GM18508 (cell line): ENCODE data around the gene NUP85.
"Not testable (repeated sequence)": the region's sequence is repeated elsewhere in the genome, so short reads cannot be mapped to it uniquely, and the experiment has no call there.

Experiments
- ATAC-seq: cut with Tn5 transposase; IDR thresholded peaks from one replicate; pipeline ENCODE4 v1.9.1; 2021; ENCODE audit warnings: moderate number of reproducible peaks; ENCODE audit not compliant: insufficient read depth, unreplicated experiment

Gene NUP85

DNA sequence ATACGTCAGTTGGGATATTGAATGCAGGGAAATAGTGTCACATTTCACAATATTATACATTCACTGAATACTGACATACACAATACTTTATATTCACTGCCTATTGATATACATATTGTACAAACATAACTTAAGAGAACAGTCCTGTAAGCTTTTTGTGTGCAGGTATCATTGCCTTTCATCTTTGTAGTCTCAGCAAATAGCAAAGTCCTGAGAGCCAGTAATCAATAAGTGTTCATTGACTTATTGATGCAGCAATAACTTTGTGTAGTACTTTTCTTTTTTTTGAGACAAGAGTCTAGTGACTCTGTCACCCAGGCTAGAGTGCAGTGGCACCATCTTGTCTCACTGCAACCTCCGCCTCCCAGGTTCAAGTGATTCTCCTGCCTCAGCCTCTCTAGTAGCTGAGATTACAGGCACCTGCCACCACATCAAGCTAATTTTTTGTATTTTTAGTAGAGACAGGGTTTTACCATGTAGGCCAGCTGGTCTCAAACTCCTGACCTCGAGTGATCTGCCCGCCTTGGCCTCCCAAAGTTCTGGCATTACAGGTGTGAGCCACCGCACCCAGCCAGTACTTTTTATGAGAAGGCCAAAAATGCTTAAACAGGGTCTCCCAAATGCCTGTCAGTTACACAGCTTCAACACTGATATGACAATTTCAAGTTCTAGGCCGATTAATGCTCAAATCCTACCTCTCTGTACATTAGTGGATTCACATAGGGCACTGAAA is 5.4 kb upstream of the NUP85 start:
- ATAC-seq: no peak

DNA sequence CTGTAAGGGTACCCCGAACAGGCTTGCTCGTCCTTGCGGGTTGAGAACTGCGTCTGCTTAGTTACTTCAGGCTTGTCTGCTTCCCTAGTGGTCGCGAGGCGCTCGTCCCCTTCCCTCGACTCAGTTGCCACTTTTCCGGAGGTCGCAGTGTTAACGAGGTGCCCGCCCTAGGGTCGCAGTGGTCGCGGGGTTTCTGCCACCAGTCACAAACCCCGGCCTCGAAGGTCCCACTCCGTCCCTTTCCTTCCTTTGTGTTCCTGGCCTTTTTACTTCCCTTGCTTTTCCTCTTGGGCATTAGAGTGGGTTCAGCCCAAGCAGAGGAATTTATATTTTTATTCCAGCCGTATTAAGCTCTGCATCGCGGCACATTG is 299 bp downstream of the NUP85 start:
- no peak for ATAC-seq

DNA sequence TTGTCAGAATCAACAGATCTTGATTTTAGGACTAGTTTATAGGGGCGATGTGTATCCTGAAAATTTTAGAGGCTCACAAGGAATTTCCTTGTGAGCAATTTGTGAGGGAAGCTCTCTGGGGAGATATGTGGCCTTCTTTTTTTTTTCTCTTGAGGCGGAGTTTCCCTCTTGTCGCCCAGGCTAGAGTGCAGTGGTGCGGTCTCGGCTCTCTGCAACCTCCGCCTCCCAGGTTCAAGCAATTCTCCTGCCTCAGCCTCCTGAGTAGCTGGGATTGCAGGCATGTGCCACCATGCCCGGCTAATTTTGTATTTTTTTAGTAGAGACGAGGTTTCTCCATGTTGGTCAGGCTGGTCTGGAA is 1.6 kb downstream of the NUP85 start:
- not testable (repeated sequence) for ATAC-seq

DNA sequence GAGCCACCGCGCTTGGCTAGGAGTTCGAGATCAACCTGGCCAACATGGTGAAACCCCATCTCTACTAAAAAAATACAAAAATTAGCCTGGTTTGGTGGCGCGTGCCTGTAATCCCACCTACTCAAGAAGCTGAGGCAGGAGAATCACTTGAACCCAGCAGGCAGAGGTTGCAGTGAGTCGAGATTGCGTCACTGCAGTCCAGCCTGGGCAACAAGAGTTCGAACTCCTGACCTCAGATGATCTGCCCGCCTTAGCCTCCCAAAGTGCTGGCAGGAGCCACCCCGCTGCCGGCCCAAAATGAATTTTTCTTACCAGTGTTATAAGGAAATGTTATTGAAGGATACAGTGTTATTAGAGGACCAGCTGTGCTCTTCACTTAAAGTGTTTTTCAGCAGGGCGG is 2.3 kb downstream of the NUP85 start:
- no peak for ATAC-seq

DNA sequence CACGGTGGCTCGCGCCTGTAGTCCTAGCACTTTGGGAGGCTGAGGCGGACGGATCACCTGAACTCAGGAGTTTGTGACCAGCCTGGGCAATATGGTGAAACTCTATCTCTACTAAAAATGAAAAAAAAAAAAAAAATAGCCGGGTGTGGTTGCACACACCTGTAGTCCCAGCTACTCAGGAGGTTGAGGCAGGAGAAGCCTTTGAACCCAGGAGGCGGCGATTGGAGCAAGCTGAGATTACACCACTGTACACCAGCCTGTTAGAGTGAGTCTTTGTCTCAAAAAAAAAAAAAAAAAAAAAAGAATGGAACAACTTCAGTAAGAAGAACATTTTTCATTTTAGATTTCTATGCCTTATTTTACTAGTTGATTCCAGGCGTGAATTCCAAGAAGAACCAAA is 2.7 kb downstream of the NUP85 start:
- no peak for ATAC-seq

DNA sequence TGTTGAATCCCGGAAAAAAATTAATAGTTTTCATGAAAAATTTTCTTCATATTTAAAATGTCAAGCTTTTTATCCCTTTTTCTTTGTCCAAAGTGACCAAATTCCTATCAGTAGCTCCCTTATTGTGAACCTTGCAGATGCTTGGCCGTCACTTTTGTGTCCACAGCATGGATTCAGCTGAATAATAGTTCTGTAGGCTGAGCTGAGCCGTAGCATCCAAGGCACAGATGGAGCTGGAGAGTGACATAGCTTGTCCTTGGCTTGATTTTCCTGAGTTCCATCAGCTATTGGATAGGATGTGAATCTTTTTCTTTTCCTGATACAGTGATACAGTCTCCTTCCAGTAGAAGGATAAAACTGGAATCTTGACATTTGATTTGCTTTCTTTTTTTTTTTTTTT is 3.6 kb downstream of the NUP85 start:
- no peak for ATAC-seq

DNA sequence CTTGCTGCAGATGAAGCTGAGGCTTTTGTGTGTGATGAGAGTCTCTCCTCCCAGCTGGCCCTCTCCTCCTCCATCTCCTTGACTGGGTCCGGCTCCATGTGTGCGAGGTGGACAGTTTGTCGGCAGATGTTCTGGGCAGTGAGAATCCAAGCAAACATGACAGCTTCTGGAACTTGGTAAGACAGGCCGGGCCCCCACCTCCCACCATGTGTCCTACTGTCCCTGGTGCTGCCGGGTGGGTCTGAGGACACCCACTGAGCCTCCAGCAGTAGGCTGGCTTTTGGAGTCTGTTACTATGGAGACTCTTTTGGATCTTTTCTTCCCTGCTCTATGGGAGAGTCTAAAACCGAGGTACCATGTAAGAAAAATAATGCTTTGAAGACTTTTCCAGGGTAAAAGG is 12.7 kb downstream of the NUP85 start:
- ATAC-seq: no peak

DNA sequence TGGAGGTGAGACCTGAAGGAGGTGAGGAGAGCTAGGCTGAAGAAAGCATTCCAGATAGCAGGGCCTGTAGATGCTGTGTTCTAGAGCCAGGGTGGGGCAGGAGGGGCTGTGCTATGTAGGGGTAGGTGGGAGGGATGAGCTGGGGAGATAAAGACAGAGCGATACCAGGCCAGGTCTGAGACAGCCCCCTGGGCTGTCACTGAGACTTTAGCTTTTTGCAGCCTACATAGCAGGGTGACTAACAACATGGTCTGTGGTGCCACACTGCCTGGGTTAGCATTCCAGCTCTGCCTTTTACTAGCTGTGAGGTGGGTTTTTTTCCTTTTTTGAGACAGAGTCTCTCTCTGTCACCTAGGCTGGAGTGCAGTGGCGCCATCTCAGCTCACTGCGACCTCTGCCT is 14.3 kb downstream of the NUP85 start:
- no peak for ATAC-seq

GRCh38 chr17:75225016-75225415 is 19.5 kb downstream of the NUP85 start:
- ATAC-seq: no peak

- no peak for ATAC-seq
Measured at GRCh38 chr17:75227729-75228128, 22.2 kb downstream of the NUP85 start.

GRCh38 chr17:75228305-75228704 is 22.8 kb downstream of the NUP85 start:
- ATAC-seq: no peak

DNA sequence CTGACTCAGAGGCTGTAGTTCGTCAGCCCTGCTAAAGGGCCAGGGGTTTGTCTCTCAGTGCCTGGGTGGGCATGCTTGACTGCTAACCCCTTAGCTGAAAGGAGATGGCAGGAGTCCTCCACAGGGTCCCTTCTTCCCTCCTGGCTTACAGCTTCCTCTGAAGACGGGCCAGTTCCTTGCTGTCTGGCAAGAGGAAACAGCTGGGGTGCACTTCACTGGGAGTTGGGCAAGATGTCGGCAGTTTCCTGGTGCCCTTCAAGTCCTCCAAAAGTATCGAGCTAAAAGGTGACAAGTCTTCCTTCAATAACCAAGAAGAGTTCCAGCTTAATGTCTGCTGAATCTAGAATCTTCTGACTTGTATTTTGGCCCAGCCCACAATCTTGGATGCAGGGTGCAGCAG is 23.4 kb downstream of the NUP85 start:
- no peak for ATAC-seq

DNA sequence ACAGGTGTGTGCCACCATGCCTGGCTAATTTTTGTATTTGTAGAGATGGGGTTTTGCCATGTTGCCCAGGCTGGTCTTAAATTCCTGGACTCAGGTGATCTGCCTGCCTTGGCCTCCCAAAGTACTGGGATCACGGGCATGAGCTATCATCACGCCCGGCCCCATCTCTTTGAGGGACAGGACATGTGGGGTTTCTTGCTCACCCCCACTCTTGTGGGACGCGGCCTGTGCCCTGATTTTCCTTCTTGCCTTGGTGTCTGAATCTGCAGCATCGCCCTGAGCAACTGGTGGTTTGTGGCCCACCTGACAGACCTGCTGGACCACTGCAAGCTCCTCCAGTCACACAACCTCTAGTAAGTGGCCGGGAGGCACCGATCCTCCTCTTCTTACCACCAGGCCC is 25.6 kb downstream of the NUP85 start:
- ATAC-seq: no peak

- no peak for ATAC-seq
Measured at GRCh38 chr17:75231741-75232464, 26.4 kb downstream of the NUP85 start.

- ATAC-seq: no peak
Measured at GRCh38 chr17:75232786-75233185, 27.3 kb downstream of the NUP85 start.

GRCh38 chr17:75237100-75238014 is 31.9 kb downstream of the NUP85 start:
- no peak for ATAC-seq

DNA sequence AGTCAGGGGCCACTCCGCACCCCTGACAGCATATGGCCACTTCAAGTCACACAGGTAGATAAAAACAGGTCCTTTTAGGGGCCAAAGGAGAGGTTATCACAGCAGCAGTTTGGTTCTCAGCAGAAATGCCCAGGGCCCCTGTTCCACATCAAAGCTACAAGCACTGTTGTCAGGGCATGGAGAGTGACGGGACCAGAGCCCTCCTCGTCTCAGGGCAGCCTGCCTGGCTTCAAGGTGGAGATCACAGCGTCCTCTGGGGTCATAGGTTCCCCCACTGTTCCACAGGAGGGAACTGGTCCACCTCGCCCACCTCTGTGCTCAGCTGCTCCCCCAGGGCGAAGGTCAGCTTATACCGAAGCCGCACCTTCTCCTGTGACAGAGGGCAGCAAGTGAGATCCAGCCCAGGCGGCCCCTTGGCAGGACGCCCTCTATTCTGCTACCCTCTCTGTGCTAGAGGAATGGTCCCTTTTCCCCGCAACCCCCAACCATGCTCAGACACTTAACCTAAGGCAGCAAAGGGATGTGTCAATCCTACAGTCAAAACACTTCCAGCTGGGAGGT is 32.6 kb downstream of the NUP85 start:
- no peak for ATAC-seq

DNA sequence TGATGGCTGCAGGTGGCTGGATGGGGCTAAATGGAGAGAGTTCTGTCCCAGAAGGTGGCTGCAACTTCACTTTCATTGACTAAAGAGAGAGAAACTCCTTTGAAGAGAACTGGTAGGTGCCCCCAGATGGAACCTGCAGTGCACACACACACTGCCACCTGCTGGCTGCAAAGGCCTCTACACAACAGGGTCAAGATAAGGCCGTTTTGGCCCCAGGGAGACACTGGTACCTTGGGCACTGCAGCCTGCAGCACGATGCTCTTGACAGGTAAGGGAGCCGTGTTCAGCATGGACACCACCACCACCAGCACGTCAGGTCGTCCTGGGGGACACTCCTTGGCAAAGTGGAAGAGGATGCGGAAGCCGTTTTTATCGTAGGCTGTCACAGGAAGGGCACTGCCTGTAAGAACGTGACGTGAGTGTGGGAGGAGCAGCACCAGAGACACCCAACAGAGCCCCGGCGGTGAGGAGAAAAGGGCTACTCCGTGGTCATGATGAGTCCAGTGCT is 33.3 kb downstream of the NUP85 start:
- no peak for ATAC-seq

GRCh38 chr17:75239214-75239613 is 33.7 kb downstream of the NUP85 start:
- ATAC-seq: no peak

DNA sequence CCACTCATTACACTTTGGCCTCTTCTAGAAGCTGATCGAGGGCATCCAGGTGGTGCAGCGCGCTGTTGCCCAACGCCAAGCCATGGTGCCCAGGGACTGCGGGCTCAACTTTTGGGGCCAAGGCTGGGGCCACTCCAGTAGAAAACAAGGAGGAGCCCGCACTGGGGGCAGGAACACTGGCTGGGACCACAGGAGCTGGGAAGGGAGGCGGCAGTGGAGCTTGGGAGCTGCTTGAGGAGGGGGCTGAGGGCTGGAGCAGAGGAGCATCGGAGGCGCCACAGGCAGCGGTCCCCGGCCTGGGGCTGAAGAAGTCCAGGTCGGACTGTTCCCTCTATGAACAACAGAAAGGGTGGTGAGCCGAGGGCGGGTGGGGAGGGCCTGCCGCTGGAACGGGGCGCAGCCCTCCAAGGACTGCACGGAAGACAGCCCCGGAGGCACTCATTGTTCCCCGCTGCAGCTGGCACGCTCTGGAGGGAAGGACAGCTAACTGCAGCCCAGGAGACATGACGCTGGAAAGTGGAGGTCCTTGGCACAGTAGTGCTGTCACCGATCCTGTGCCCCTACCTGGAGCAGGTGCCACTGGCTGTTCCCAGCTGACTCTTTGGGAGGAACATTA is 34.4 kb downstream of the NUP85 start:
- ATAC-seq: no peak
